NOMO-1 (cell line): ENCODE results near the gene MAML3.

Source experiments
- DNase-seq, 2 experiments: peaks; one replicate each; lab custom pipeline; 2025; ENCODE audit not compliant: unreplicated experiment in 2 of 2; lab: John Stamatoyannopoulos, UW

Gene MAML3

GRCh38 chr4:140102421-140102820 lies 51.6 kb downstream of the MAML3 start:
- DNase-seq, result no peak

- DNase-seq, result no peak
These were observed 53.2 kb downstream of the MAML3 start for GRCh38 chr4:140100771-140101170.

- DNase-seq, result peak; percentile 12 to 46
These were observed 54.0 kb downstream of the MAML3 start for GRCh38 chr4:140099983-140100382.

GRCh38 chr4:140098455-140099160 lies 55.4 kb downstream of the MAML3 start:
- DNase-seq, result no peak

GRCh38 chr4:140097572-140097971 lies 56.4 kb downstream of the MAML3 start:
- DNase-seq, result no peak

GRCh38 chr4:140096921-140097320 lies 57.1 kb downstream of the MAML3 start:
- no peak for DNase-seq

- no peak for DNase-seq
These were observed 57.5 kb downstream of the MAML3 start for GRCh38 chr4:140096483-140096861.

GRCh38 chr4:140095694-140096482 lies 58.1 kb downstream of the MAML3 start:
- DNase-seq, result peak in 1 of 2 experiments; percentile 48

GRCh38 chr4:140094438-140095420 lies 59.3 kb downstream of the MAML3 start:
- DNase-seq, result peak; percentile 25 to 74

GRCh38 chr4:140092094-140092851 lies 61.7 kb downstream of the MAML3 start:
- peak in 1 of 2 experiments; percentile 22 for DNase-seq

GRCh38 chr4:140091305-140091704 lies 62.7 kb downstream of the MAML3 start:
- DNase-seq, result peak in 1 of 2 experiments; percentile 44

GRCh38 chr4:140090215-140090731 lies 63.7 kb downstream of the MAML3 start:
- DNase-seq, result no peak

GRCh38 chr4:140089216-140089615 lies 64.8 kb downstream of the MAML3 start:
- no peak for DNase-seq

- DNase-seq, result no peak
These were observed 65.5 kb downstream of the MAML3 start for GRCh38 chr4:140088323-140088967.

- DNase-seq, result no peak
These were observed 68.1 kb downstream of the MAML3 start for GRCh38 chr4:140085881-140086280.

GRCh38 chr4:140085062-140085622 lies 68.8 kb downstream of the MAML3 start:
- no peak for DNase-seq

- DNase-seq, result no peak
These were observed 69.6 kb downstream of the MAML3 start for GRCh38 chr4:140084385-140084784.

- DNase-seq, result no peak
These were observed 71.6 kb downstream of the MAML3 start for GRCh38 chr4:140082391-140082755.
